Measurements from ENCODE around the gene WWTR1.

The WWTR1 gene

DNA sequence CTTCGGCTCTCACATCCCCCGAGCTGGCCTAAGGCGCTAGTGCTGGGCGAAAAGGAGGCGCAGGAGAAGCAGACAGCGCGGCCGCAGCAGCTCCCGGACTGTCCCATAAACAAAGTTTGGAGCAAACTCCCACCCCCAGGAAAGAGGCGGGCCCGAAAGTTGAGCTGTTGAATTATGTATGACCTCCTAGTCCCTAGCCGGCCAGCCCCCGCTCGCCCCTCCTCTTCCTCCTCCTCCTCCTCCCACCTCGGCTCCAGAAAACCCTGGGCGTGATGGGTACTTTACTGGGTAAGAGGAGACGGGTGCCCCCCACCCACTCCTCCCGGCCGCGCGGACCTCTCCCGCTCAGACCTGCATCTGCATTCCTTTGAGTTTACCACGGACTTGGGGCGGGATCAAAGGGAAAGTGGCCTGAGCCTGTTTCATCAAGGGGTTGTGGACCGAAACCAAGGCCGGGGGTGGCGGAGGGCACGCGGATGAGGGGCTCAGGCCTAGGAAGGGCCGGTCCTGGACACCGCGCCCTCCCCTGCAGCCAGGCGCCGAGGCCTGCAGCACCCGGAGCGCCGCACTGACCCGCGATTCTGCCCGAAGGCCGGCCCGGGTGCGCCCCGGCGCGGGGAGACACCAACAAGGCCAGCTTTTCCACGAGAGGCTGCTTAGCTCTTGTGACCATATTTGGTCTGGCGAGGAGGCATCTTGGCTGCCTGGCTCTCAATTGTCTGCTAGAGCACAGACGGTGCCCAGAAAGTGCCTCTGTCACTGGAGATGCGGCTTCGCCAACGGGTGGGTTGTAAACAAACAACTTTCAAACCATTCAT is at the start of gene WWTR1:
TSS of gene WWTR1 (minus strand) at position 100 of the 818 bp plus-strand sequence. CDS start 719 bp downstream, outside the sequence.
- DNase-seq = peak in 1 of 2 donors; percentile 42

DNA sequence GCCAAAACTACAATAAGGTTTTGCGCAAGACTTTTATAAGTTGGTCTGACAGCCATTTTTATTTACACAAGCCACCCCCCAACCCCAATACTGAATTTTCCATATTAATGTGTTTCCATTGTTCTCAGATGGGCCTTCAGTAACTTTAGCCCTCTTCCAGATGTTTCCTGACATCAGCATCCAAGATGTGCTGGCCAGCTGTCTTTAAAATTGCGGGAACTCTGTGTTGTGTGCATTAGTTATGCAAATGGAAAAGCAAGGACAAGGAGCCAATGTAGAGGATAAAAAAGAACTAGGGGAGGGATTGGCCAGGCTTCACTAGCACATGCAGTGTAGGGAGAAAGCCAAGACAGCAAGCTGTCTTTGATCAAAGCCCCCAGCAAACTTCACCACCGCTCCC is 49.1 kb upstream of the WWTR1 start:
- no peak for DNase-seq

DNA sequence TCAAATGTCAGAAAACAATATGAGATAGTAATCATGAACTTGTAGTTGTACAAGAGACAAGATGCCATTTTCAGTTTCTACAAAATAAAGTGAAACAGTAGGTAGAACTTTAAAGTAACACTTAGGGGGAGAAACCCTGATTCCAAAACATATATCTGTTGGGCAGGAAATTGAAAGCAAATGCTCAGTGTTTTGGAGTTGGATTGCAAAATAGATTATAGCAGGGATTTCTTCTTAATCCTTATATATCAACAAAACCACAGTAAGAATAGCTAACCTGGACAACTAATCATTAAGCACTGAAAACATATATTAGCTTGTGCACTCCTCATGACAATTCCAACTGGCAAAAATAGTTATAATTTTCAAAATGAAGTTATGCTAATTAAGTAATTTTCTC is 47.6 kb upstream of the WWTR1 start:
- no peak for DNase-seq

GRCh38 chr3:149703466-149703865 is 45.6 kb upstream of the WWTR1 start:
- no peak for DNase-seq

- no peak for DNase-seq
These were observed 45.0 kb upstream of the WWTR1 start for GRCh38 chr3:149702691-149703441.

GRCh38 chr3:149701977-149702350 is 44.1 kb upstream of the WWTR1 start:
- DNase-seq = no peak

- DNase-seq = peak in 1 of 2 donors; percentile 42
These were observed 43.6 kb upstream of the WWTR1 start for GRCh38 chr3:149701206-149701976.

DNA sequence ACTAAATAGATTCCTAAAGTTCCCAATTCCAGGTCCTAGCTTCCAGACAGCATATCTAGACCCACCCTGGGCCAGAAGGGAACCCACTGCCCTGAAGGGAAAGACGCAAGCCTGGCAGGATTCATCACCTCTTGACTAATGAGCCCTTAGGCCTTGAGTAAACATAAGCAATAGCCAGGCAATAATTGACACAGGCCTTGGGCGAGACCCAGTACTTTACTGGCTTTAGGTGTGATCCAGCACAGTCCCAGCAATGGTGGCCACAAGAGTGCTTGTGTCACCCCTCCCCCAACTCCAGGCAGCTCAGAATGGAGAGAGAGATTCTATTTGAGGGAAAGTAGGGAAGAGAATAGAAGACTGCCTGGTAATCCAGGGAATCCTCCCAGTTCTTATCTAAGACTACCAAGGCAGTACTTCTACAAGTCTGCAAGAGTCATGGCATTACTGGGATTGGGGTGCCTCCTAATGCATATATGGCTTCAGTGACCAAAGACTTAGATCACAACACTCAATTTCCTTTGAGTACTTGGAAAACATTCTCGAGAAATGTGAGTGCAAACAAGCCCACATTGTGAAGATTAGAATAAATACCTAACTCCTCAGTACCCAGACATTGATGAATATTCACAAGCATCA is 30.4 kb upstream of the WWTR1 start:
- DNase-seq = no peak

DNA sequence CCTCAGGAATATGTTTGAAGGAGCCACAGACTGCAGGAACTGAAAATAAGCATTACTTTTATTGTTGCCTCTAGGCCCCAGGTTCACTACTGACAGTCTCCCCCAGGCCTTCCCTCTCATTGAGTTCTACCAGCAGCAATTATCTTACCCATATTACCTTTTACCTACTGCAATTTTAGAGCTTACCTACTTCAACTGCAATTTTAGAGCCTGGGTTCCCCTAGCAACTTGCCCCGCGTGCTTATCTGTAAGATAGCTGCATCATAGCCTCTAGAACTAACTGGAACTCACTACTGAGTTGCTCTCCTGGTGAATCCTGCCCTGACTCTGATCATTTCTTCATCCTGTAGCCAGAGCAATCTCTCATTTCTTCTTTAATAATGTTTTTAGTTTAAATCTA is 29.2 kb upstream of the WWTR1 start:
- DNase-seq = no peak

GRCh38 chr3:149678351-149678950 is 20.6 kb upstream of the WWTR1 start:
- DNase-seq = no peak

DNA sequence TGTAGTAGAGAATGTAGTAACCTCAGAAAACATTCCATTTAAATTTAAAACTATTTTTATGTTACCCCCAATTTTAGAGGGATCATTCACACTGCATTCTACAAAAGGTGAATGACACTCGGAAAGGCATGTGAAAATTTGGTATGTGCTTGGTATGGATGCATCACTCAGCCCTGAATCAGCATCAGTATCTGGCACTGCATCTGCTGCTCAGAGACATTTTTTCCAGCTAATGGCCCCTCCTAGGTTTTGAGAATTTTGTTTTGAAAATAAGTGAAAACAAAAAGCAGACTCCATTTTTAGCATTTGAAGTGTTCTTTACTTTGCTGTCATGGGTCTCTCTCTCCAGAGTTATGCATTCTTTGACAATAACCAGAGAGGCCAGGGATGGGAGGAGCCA is 15.6 kb upstream of the WWTR1 start:
- DNase-seq = no peak

DNA sequence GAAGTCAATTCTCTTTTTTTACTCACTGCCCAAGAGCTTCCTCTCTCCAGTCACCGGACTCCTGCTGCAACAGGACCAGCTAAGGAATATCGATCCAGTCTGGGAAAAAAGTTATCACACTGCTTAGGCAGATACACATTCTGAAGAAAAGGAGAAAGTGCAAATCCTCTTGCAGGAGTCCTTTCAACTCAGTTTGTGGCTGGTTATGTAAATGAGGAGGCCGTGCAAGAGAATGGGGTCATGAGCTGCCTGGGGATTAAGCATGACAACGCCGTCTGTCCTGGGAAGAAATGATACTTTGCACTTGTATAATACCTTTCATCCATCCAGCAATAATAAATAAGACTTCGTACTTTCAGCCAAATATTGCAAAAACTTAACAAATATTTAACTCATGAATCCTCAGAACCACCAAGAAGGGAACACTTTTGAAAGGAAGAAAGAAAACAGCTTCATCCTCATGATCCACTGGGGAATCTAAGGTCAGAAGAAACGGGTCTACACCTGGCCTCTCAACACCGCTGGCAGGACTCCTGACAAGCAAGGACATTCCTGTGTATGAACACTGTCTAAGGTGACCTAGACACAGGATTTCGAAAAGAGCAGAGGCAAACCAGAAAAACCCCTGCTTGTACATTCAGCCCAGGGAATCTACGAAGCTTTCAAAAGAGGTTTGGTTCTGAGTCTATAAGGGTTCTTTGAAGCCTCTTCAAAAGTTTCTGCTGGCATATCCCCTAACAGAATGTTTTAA is 13.1 kb upstream of the WWTR1 start:
- DNase-seq = no peak

DNA sequence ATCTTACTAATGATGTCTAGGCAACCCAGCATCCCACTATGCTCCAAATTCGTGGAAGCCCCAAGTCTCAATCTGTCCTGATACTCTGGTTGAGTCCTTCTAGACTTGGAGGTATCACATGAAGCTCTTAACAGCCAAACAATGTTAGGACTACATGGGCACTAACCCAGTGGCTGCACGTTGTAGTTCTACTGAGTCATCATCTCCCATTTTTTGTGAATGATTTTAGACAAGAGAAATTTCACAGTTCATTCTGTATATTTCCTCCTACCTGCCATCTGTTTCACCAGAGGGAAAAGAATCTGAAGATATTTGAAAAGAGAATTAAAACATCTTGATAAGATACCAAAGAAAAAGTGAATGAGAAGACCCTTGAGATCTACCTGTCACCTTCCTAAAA is 9.8 kb upstream of the WWTR1 start:
- no peak for DNase-seq

GRCh38 chr3:149663966-149664365 is 6.1 kb upstream of the WWTR1 start:
- no peak for DNase-seq

GRCh38 chr3:149662240-149662887 is 4.5 kb upstream of the WWTR1 start:
- no peak for DNase-seq

GRCh38 chr3:149660462-149660861 is 2.6 kb upstream of the WWTR1 start:
- DNase-seq = no peak

- DNase-seq = no peak
These were observed 1.1 kb upstream of the WWTR1 start for GRCh38 chr3:149658744-149659497.

GRCh38 chr3:149657321-149657925 is 402 bp downstream of the WWTR1 start:
- DNase-seq = no peak

- DNase-seq = no peak
These were observed 1.8 kb downstream of the WWTR1 start for GRCh38 chr3:149655826-149656574.
